ENCODE data around the gene JPT1.

The JPT1 gene

DNA sequence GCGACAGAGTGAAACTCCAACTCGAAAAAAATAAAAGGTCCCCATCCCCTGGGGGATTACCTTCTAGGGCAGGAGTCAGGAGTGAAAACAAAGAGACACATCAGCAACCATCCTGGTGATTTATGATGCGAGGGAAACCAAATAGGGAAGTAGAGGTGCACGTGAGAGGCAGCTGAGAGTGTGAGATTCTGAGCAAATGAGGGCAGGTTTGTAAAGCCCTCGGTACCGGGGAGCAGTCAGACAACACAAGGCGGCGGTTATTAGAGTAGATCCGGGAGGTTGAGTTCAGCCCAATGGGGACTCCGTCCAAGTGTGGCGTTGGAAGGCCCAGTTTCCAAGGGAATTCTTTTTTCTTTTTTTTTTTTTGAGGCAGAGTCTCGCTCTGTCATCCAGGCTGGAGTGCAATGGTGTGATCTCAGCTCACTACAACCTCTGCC is 51.9 kb downstream of the JPT1 start:
- peak; percentile 34 for DNase-seq

DNA sequence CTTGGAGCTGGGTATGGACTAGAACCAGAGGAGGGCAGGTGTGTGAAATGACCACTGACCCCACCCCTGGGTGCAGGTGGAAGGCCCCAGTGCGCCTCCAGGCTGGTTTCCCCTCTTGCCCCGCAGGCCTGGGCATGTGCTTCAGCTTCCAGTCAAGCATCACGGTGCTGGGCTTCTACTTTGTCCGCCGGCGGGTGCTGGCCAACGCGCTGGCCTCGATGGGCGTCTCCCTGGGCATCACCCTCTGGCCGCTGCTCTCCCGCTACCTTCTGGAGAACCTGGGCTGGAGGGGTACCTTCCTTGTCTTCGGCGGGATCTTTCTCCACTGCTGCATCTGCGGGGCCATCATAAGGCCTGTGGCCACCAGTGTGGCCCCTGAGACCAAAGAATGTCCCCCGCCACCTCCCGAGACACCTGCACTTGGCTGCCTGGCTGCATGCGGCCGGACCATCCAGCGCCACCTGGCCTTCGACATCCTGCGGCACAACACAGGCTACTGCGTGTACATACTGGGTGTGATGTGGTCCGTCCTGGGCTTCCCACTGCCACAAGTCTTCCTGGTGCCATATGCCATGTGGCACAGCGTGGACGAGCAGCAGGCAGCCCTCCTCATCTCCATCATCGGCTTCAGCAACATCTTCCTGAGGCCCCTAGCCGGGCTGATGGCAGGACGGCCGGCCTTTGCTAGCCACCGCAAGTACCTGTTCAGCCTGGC is 54.3 kb downstream of the JPT1 start:
- no peak for DNase-seq

DNA sequence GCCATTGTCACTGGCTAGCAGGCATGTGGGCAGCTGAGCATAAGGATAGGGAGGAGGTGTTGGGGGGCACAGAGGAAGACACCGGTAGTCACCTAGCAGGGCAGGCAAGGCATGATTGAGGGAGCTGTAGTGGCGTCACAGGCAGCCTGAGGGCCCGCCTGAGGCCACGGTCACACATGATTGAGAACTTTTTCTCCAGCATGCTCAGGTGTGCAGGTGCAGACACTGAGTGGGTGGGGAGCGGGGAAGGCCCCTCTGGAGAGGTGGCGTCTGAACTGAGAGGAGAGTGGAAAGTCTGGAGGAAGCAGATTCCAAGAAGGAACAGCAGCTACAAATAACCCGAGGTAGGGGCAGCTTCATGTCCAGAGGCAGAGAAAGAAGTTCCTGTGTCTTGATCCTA is 55.5 kb downstream of the JPT1 start:
- no peak for DNase-seq

DNA sequence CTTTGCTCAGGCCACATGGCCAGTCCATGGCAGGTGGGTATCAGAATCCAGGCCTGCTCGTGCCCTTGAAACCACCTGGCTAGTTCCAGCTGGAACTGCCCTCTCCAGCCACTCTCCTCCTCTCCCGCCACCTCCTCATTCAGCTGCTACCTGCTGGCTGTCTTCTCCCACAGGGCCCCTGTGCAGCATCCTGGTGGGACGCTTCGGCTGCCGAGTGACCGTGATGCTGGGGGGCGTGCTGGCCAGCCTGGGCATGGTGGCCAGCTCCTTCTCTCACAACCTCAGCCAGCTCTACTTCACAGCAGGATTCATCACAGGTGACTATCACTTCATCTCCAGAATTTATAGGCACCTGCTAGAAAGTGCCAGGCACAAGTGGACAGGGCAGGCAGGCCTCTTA is 56.4 kb downstream of the JPT1 start:
- DNase-seq: no peak

DNA sequence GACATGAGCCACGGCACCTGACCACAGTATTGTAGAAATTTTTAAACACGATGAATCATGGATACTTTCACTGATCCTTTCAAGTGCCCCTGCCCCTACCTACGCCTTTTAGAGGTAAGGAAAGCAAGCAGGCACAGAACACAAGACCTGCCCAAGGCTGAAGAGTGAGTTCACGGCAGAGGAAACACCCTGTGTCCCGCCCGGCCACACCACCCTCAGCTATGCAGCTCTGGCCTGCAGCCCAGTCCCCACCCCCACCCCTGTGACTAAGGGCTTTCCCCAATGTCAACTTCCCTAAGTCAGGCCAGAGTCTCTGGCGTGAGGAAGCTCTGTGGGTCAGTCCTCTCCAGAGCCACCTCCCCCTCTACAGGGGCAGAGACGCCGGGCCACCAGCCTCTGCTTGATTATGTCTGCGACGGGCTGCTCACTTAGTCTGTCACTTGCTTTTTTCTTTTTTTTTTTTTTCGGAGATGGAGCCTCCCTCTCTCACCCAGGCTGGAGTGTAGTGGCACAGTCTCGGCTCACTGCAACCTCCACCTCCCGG is 58.2 kb downstream of the JPT1 start:
- DNase-seq: no peak

DNA sequence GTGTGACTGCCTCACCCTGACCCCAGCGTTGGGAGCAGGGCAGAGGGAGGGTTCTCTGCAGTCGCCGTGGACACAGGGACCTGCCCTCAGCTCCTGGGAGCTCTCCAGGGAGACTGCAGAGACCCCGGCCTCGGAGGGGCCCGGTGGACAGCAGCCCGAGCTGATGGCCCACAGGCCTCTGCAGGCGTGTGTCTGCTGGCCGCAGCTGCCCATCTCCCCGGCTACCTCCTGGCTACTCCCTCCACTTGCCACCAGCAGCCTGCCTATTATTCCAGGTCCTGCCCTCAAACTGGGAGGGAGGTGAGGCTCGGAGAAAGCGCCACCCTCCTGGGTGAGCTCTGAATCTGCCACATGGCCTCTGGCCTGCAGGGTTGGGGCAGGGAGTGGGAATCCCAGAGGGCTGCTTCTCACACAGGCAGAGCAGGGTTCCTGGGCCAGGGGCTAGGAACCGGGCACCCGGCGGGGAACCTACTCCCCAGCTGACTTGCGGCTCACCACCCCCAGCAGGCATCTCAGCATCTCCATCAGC is 59.4 kb downstream of the JPT1 start:
- no peak for DNase-seq

DNA sequence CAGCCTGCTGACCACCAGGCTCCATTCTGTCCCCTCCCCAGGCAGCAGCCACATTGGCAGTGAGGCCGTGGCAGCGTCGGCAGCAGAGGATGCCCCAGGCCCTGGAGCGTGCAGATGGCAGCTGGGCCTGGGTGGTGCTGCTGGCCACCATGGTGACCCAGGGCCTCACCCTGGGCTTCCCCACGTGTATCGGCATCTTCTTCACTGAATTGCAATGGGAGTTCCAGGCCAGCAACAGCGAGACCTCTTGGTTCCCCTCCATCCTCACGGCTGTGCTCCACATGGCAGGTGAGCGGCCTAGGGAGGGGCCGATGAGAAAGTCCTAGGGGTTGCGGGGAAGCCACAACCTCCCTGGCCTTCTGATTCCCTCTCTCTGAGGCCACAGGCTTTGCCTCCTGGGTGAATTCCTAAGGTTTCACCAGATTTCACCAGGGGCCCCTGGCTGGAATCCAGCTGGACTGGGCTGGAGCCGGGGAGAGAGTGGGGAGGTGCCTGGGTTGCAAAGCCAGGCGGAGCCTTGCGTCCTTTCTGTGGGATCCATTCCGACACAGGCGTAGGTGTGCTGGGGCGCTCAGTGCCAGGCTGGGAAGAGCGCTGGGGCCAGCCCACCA is 60.7 kb downstream of the JPT1 start:
- no peak for DNase-seq

DNA sequence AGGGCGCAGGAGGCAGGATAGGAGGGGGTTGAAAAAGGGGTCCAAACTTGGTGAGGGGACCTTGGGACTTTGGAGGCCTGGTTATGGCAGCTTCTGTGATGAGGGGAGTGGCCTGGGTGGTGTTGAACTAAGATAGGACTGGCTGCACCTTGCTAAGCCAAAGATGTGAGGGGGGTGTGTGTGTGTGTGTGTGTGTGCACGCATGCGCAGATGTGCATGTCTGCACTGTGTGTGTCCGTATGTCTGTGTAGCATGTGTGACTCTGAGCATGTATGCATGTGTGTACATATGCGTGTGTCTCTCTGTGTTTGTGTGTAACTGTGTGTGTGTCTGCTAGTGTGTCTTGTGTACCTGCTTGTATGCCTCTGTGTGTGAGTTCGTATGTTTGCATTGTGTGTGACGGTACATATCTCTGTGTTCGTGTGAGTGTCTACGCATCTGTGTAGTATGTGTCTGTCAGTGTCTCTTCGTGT is 62.4 kb downstream of the JPT1 start:
- DNase-seq: no peak

DNA sequence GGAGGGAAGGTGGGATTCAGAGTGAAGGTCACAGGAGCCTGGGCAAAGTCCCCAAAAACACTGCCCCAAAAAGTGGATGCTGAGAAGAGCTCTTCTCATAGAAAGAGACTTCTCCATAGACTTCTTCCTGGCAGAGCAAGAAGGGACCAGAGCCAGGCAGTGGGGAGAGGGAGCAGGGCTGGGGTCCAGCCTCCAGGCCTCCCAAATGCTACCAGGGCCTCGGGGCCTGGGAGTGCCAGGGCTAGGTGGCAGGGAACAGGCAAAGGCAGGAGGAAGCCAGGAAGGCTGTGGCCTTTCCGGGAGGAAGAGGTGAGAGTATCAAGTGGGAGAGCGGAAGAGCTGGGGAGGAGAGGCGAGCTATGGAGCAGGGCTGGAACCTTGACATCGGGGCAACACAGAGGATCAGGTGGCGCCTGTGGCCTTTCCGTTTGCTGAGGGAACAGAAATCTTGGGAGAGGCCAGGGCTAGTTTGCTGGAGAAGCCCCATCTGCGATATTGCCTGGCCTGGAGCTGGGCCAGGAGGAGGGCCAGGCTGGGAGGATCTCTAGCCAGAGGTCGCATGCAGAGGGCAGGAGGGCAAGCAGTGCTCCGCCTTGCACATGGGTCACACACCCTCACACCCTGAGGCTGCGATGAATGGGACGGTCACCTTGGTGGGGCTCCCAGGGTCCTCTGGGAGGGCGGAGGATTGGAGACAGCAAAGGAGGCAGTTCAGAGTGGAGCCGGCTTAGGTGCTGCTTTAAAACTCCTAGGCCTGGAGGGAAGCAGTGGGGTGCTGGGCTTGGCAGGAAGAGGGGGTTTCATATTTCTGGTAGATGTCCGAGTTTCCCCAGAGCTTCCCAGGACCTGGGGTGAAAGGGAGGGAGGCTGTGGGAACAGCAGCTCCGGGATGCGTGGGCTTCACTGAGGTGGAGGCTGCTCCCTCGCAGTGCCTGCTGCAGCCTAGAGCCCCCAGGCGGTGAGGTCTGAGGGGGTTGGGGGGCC is 63.1 kb downstream of the JPT1 start:
- DNase-seq: no peak

DNA sequence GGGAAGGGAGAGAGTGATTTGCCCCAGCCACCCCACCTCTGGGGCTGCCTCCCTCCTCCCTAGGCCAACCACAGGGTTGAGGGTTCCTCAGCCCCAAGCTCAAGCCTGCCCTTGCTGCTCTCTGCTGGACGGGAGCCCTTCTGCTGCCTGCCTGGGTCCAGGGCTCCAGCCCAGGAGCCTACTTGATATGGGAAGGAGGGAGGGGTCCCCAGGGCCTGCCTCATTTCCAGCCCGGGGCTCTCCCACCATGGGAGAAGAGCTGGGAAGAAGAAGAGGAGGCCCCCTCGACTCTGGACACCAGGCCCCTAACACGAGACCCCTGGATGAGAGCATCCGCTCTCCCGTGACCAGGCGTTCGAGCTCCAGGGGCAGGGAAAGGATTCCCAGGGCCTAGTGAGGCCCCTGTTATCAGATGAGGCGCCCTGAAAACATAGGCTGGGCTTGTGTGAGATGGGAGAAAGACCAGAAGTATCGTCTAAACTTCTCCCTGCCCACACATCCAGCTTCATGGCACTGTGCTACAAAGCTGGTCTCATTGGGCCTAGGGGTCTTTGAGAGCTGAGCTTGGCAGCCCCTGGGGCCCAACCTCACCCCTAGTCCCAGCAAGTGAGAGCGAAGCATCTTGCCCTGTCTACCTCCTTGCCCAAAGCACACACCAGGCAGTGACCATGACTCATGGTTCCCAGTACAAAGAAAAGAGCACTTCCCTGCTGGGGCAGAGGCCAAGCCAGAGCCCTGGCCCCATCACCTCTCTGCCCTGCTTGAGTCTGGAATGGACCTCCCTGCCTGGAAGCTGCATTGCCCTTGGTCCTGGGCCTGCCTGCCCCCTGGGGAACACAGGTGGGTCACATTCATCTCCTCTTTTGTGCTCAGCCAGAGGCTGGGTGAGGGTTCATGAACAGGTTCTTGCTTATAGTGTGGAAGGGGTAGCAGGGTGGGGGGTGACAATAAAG is 65.6 kb downstream of the JPT1 start:
- no peak for DNase-seq

DNA sequence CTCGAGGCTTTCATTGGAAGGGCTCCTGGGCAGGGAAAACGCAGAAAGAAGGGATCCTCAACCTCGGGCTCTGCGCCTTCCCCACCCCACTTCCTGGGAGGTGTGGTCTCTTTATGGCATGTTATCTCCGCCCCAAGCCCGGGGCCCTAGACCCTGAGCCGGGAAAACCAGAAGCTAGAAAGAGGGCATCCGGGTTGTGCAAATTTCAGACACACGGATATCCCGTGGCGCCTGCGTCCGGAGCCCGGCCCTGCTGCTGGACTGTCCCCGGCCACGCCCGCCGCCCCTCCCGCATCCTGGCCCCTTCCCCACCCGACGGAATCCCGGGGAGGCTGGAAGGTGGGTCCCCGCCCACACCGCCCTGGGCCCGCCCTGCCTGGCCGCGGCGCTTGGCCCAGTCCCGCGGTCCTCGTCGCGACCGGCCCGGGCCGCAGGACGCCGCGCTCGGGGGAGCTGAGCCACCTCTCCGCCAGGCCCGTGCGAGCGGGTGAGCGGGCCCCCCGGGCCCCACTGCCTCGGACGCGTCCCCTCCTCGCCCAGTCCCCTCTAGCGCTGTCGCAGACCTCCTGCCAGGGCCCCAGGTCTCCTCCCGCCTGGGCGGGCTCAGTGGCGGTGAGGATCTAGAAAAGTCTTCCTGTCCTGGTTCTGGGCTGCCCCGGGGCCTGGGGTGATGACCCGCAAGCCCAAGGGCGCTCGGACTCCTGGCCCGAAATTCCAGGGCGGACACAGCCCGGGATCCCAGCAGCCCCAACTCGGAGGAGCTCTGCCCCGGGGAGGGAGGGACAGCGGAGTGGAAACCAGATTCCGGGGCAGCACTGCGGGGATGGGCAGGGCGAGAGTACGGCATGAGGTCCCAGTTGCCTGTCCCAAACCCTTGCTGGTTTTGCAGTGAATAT is 66.5 kb downstream of the JPT1 start, which contains the start of gene SLC16A5:
Gene SLC16A5 (plus strand): TSS at position 397 of the 896 bp plus-strand sequence. CDS start 5,683 bp downstream, outside the sequence.
- DNase-seq: no peak

DNA sequence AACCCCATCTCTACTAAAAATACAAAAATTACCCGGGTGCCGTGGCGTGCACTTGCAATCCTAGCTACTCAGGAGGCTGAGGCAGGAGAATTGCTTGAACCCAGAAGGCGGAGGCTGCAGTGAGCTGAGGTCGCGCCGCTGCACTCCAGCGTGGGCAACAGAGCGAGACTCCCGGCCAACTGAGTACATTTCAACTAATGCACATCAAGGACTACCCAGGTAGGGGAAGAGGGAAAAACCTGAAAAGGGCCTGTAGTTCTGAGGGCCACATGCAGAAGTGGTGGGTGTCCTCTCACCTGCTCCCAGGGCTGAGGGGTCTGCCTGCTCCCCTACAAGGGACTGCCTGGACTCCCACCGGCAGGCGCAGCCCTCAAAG is 67.1 kb downstream of the JPT1 start:
- no peak for DNase-seq

DNA sequence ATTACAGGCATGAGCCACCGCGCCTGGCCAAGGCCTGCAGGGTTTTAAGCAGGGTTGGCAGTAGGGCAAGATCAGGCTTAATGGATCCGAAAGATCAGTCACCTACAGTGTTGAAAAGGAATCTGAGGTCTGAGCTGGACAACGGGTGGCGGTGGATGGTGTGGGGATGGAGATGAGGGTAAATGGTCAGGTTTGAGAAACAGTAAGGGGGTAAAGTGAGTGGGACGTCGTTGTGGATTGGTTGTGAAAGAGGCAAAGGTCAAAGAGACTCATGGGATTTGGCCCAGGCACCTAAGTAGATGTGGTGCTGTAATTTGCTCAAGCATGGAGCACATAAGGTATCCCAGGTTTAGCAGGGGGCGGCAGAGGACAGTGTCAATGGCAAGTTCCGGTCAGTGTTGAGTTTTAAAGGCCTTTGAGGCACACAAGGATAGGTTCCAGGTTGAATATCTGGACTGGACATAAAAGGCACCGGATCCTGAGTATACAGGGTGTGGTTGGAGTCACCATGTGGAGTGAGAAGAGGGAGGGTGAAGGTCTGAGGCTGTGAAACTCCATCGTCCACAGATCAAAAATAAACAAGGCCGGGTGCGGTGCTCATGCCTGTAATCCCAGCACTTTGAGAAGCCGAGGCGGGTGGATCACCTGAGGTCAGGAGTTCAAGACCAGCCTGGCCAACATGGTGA is 67.7 kb downstream of the JPT1 start:
- no peak for DNase-seq
